Measurements from ENCODE around the gene FXYD6. TPM values are rescaled to one million over a fixed set of nuclear protein-coding genes. Genes with fewer than 3 reads are reported as not detected.

FXYD6 gene
- total RNA-seq, 2 experiments from 2014 or later: 0.31 TPM; not detected in 1

DNA sequence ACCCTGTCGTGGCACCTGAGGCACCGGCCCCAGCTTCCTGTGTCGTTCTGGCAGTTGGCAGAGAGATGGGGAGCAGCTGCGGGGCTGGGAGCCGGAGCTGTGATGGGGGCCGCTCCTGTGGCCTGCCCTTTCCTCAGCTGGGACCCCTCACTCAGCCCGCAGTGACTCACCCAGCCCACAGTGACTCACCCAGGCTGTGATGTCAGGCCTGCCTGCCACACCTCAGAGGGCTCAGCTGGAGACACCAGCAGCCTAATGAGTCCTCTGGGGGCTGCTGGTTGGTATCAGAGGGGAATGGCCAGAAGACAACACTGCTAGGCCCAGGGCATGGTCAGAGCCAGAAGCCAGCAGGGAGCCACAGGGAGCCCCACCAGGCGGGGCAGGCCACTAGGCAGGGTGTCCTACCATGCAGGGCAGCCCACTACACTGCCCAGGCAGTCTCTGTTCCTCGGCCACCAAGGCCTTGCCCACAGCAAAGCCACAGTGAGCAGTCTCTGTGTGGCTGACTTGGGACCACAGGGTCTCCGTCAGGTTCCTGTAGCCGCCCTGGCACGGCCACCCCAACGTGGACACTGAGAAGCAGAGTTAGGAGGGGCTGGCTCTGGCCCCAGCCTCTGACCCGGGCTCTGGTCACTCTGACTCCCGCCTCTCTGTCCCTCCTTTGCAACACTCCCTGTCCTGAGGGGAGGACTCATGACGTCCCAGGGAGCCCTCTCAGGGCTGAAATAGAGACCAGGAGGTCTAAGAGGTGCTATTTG lies 47.7 kb downstream of the FXYD6 start:
- Mint-ChIP-seq H3K4me3 (peak overlapping the region; percentile 73), H3K9me3 (no peaks in the 10 kb centered on the region), H3K27ac (peak overlapping the region; percentile 94), H3K4me1 (peaks cover 58% of the 10 kb centered on the region), H3K36me3 (no peaks in the 10 kb centered on the region), H3K27me3 (no peaks in the 10 kb centered on the region)
- POLR2A ChIA-PET: interaction anchor here (0.8 to 2.0 kb wide), 8 partner anchors 11 to 223 kb away, joined by 3 to 10 read pairs (median 5); partner anchors contain the start of gene IL10RA
- peak; percentile 84 for DNase-seq
- peak; percentile 93 for ATAC-seq (ENCODE audit: low read depth)

DNA sequence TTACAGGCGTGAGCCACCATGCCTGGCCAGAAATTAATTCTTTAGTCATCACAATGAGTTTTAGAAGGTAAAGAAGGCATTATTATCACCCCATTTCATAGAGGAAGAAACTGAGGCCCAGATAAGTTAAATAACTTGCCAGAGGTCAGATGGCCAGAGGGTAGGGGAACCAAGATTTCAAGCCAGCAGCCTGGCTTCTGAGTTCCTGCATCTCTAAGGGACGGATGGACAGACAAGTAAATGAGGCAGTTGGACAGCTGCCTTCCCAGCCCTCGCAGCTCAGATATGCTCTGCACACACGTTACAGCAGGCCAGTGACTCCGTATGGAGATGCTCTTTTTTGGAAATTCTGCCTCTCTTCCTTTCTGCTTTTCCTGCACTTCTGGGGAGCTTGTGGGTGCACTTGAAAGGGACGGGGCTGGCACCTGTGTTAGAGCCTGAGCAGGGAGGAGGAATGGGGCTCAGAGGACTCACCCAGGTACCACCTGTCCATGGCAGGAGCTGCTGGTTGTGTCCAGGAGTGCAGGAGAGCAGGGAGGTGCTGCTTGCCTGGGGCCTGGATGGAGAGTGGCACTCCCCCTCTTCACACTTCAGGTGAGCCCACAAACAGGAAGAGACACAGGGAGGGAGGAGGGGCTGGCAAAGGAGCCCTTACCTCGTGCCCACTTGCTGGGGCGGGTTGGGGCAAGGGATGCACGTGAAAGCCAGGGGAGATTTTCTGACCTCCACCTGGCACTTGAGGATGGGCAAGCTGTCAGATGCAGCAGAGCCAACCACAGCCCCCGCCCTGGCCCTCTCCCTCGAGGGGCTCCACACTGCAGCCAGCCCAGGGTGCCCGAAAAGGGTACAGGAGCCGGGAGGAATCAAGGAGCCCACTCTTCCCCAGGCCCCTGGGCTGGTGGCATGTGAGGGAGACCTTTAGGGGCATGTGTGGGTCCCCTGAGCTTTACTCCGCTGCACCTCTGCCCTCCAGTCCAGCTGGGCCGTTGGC lies 48.6 kb downstream of the FXYD6 start:
- H3K36me3 Mint-ChIP-seq: no peaks in the 10 kb centered on the region
- POLR2A ChIA-PET: interaction anchor here (0.8 to 2.0 kb wide), 8 partner anchors 10 to 224 kb away, joined by 3 to 10 read pairs (median 5); partner anchors contain the start of gene IL10RA
- H3K27ac Mint-ChIP-seq: peak overlapping the region; percentile 94
- H3K4me3 Mint-ChIP-seq: peak overlapping the region; percentile 73
- no peaks in the 10 kb centered on the region for H3K27me3 Mint-ChIP-seq
- ATAC-seq (ENCODE audit: low read depth): peak; percentile 1
- H3K9me3 Mint-ChIP-seq: no peaks in the 10 kb centered on the region
- peaks cover 65% of the 10 kb centered on the region for H3K4me1 Mint-ChIP-seq
- DNase-seq: peak; percentile 58

DNA sequence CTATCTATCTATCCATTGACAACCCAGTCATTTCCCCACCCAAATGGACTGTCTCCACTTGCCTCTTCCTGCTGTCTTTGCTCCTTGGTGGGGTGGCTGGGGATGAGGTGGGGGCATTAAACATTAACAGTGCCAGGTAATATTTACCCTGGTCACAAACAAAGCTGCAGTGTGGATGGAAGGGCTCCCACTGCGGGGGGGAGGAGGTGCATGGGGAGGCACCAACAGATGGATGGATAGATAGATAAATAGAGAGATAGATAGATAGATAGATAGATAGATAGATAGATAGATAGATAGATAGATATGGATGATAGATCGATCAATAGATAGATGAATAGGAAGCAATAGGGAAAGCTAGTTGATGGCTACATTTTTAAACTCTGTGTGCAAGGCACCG lies 49.6 kb downstream of the FXYD6 start:
- H3K27ac Mint-ChIP-seq: no peak overlapping the region

DNA sequence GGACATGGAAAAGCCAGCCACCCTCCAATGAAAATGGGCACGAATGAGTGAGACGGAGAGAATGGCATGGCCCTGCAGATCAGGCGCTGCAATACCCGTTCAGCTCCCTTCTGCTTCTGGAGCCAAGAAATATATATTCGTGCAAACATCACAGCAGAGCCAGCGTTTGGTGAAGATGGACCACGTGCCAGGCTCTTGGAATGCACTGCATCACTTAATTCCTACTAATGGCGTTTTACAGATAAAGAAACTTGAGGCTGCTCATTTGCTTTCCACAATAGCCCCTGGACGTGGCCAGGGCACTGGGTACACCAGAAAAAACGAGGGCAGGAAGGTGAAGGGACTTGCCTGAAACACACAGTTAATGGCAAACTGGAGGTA lies 50.3 kb downstream of the FXYD6 start:
- Mint-ChIP-seq H3K36me3 (no peaks in the 10 kb centered on the region), H3K27me3 (no peaks in the 10 kb centered on the region), H3K4me3 (no peak overlapping the region), H3K9me3 (no peaks in the 10 kb centered on the region), H3K4me1 (peaks cover 65% of the 10 kb centered on the region), H3K27ac (peak overlapping the region; percentile 61)
- POLR2A ChIA-PET: interaction anchor here (1.0 kb wide), 1 partner anchor 11 kb away, joined by 3 read pairs; no protein-coding TSS in a partner anchor
- DNase-seq (no peak), ATAC-seq (ENCODE audit: low read depth) (no peak)

More for the DNA sequence above, 49.6 kb downstream of the FXYD6 start:
- H3K4me3 Mint-ChIP-seq: peak overlapping the region; percentile 1
- no peak for ATAC-seq (ENCODE audit: low read depth)
- POLR2A ChIA-PET: interaction anchor here (1.0 kb wide), 1 partner anchor 11 kb away, joined by 3 read pairs; no protein-coding TSS in a partner anchor
- H3K9me3 Mint-ChIP-seq: no peaks in the 10 kb centered on the region
- H3K27me3 Mint-ChIP-seq: no peaks in the 10 kb centered on the region
- peaks cover 66% of the 10 kb centered on the region for H3K4me1 Mint-ChIP-seq
- no peaks in the 10 kb centered on the region for H3K36me3 Mint-ChIP-seq
- no peak for DNase-seq

DNA sequence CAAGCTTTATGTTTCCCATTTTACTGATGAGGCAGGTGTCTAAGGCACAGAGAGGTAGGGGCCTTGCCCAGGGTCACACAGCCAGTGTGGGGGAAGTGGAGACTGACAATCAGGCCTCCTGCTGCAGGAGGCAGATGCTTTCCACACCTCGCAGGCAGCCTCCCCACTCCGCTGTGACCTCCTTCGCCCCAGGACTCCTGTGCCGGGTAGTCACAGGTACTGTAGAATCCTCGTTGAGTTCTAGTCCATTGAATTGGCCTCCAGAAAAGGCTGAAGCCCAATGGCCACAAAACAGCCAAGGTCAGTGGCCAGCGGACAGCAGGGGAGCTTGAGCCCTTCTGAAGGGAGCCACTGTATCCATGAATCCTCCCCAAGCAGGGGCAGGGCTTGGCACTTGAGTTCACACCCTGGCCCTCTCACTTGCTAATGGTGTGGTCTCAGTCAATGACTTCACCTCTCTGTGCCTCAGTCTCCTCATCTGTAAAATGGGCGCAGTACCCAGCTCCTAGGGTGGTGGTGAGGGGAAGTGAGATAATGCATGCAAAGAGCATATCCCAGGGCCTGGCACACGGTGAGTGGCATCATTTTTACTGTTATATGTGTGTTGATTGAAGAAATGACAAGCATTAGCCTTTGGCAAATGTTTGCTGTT lies 50.8 kb downstream of the FXYD6 start:
- Mint-ChIP-seq H3K27ac (peak overlapping the region; percentile 88), H3K27me3 (no peaks in the 10 kb centered on the region), H3K4me3 (no peak overlapping the region), H3K9me3 (no peaks in the 10 kb centered on the region), H3K36me3 (no peaks in the 10 kb centered on the region), H3K4me1 (peaks cover 60% of the 10 kb centered on the region)
- ATAC-seq (ENCODE audit: low read depth) (no peak), DNase-seq (no peak)
- POLR2A ChIA-PET: interaction anchor here (1.0 to 3.6 kb wide), 8 partner anchors 8 to 177 kb away, joined by 3 to 32 read pairs (median 7); partner anchors contain the start of gene IL10RA

DNA sequence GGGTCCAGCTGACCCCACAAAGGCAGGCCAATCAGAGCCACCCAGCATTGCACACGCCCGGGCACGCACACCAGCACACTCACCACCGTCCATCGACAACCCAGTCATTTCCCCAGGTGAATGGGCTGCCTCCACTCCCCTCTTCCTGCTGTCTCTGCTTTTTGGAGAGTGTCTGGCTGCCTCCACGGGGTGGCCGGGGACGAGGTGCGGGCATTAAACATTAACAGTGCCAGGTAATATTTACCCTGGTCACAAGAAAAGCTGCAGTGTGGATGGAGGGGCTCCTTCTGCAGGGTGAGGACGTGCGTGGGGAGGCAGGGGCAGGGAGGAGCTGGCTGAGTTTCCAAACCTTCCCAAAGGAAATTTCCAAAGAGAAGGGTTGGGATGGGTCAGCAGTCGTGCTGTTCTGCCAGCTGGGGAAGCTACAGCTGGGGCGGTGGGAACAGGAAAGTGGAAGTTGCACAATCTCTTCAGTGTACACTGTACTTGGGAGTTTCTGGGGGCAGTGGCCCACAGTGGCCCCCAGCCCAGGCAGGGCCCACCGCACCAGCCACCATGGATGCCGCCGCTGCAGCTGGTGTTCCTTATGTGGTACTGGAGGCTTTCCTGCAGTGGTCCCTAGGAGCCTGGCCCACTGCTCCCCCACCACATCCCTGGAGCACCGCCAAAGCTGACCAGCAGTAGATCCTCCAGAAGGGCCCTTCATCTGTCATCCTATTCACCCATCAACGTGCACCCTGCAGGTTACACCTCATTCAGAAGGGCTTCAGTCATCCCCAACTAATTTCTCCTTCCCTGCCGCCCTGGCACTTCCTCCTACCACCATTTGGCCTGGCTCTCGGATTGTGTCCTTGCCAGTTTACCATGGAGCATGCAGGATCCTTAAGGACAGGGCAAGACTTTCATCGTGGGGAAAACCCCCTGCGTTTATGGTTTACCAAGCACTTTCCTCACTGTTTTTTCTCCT lies 51.6 kb downstream of the FXYD6 start, which contains the start of gene FXYD2:
Gene FXYD2, minus strand, starts transcription at position 174 of the 967 bp plus-strand sequence. Its CDS starts 66 bp downstream, at position 108.
- peak within 1 kb of the TSS; percentile 59 for H3K4me3 Mint-ChIP-seq
- ATAC-seq (ENCODE audit: low read depth): no peak

DNA sequence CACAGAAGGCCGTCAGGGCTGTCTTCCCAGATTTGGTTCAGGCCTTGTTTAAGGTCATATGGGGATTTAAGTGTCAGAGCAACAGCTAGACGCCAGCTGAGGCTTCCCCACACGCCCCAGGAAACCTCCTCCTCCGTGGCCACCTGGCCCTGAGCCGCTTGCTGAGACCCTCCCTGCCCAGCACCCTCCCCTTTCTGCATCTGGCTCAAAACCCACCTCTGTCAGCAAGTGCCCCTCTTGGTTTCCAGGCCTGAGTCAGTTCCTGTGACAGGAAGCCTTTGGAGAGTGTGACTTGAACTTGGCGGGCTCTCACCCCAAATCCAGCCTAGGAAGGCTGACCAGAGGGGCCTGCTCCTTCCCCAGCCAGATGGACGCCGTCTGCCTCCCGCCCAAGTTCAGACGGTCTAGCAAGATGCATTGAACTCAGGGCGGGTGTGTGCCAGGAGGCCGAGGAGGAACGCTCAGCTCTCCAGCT lies 52.5 kb downstream of the FXYD6 start:
- peak overlapping the region; percentile 88 for H3K27ac Mint-ChIP-seq
- ATAC-seq (ENCODE audit: low read depth) (peak; percentile 2), DNase-seq (peak; percentile 65)
- H3K4me3 Mint-ChIP-seq: peak overlapping the region; percentile 59
- H3K36me3 Mint-ChIP-seq: no peaks in the 10 kb centered on the region
- H3K9me3 Mint-ChIP-seq: no peaks in the 10 kb centered on the region
- H3K27me3 Mint-ChIP-seq: no peaks in the 10 kb centered on the region
- POLR2A ChIA-PET: interaction anchor here (0.7 to 3.6 kb wide), 18 partner anchors 8 to 529 kb away, joined by 3 to 32 read pairs (median 4); partner anchors contain the start of gene IL10RA
- H3K4me1 Mint-ChIP-seq: peaks cover 52% of the 10 kb centered on the region

More for the DNA sequence above, 51.6 kb downstream of the FXYD6 start, which contains the start of gene FXYD2:
- DNase-seq: no peak
- H3K36me3 Mint-ChIP-seq: no peaks in the 10 kb centered on the region
- H3K27me3 Mint-ChIP-seq: no peaks in the 10 kb centered on the region
- H3K9me3 Mint-ChIP-seq: no peaks in the 10 kb centered on the region
- H3K4me1 Mint-ChIP-seq: peaks cover 54% of the 10 kb centered on the region
- POLR2A ChIA-PET: interaction anchor here (0.7 to 3.6 kb wide), 11 partner anchors 9 to 227 kb away, joined by 3 to 32 read pairs (median 10); partner anchors contain the start of gene IL10RA
- H3K27ac Mint-ChIP-seq: peak within 1 kb of the TSS; percentile 88

DNA sequence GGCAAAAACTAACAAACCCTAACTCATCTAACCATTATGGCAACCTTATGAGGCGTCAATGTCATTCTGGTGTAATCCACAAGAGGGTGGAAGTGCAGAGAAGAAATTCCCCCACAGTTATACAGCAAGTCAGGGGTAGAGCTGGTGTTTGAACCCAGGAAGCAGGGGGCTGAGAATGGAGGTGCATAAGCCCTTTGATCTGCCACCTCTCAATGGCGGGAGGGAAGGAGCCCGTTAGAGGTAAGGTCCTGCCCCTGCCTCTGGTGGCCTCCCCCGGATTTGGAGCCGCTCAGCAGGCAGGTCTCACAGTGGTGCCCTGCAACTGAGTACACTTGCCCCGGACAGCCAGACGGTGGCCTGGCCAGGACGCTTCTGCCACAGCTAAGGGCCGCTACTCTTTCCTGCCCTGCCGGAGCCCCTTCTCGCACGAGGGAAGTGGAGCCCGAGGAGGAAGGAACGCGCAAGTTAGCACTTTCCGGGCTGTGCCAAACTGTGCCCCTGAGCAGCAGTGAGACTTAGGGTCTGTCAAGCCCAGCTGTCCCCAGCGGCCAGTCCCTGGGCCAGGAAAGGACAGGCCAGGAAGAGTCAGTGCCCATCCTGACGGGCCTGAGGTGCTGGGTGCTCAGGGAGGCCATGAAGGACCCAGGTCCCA lies 53.0 kb downstream of the FXYD6 start:
- Mint-ChIP-seq H3K4me1 (peaks cover 50% of the 10 kb centered on the region), H3K9me3 (no peaks in the 10 kb centered on the region), H3K27ac (peak overlapping the region; percentile 88), H3K4me3 (peak overlapping the region; percentile 59), H3K27me3 (no peaks in the 10 kb centered on the region), H3K36me3 (no peaks in the 10 kb centered on the region)
- DNase-seq: peak; percentile 69
- POLR2A ChIA-PET: interaction anchor here (0.7 to 3.6 kb wide), 19 partner anchors 14 to 530 kb away, joined by 3 to 32 read pairs (median 4); partner anchors contain the start of gene IL10RA
- peak; percentile 81 for ATAC-seq (ENCODE audit: low read depth)

DNA sequence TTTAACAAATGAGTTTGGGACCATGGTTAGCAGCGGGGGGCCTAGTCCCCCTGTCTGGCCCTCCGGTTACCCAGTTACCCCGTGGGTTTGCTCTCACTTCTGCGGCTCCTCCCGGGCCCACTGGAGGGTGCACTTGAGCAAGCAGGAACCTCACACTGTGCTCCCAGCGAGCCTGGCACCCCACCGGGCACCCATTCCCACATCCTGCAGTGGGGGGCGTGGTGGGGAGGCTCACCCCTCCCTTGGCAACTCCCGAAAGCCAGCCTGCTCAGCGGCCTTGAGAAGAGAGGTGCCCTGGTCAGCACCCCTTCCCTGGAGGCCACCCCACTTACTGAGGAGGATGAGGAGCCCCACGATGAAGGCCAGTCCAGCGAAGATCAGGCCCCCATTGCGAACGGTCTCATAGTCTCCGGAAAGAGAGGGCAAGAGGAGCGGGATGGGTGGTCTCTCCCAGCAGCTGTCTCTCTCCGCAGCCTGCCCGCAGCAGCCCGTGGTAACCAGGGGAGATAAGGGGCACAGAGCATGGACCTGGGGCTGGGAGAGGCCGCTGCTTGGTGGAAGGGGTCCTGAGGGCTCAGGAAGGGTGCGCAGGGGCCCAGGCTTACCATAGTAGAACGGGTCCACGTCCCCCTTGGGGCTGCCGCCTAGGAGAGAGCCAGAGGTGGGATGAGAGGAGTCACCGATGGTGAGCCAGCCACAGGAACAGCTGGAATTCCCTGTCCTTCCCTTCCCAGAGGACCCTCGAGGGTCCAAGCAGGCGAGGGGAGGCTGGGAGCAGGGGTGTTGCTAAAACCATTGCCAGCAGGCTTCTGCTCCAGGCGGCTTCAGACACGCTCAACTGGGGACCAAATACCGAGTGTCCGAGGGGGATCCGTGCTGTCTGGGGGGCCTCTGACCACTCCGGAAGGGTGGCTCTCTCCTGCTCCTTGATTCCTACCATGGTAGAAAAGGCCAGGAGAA lies 54.1 kb downstream of the FXYD6 start:
- H3K4me1 Mint-ChIP-seq: peaks cover 53% of the 10 kb centered on the region
- no peaks in the 10 kb centered on the region for H3K36me3 Mint-ChIP-seq
- H3K27ac Mint-ChIP-seq: peak overlapping the region; percentile 88
- DNase-seq (peak; percentile 76), ATAC-seq (ENCODE audit: low read depth) (peak; percentile 25)
- no peaks in the 10 kb centered on the region for H3K9me3 Mint-ChIP-seq
- peak overlapping the region; percentile 59 for H3K4me3 Mint-ChIP-seq
- no peaks in the 10 kb centered on the region for H3K27me3 Mint-ChIP-seq
- POLR2A ChIA-PET: interaction anchor here (0.5 to 3.6 kb wide), 12 partner anchors 13 to 233 kb away, joined by 3 to 32 read pairs (median 7); partner anchors contain the start of gene IL10RA

DNA sequence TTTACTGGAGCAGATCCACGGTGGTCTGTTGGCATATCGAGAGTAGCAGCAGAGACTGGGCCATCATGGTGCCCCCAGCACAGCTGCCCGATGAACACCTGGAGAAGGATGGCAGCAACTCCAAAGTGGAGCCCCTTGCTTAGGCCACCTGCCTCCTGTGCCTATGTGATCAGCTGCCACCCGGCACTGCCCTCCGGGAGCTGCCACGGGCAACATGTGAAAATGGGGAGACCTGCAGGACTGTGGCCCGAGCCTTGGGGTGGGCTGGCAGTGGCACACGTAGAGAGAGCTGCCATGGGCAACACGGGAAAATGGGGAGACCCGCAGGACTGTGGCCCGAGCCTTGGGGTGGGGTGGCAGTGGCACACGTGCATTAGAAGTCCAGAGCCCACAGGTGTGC lies 55.0 kb downstream of the FXYD6 start:
- Mint-ChIP-seq H3K4me3 (no peak overlapping the region), H3K27ac (no peak overlapping the region), H3K9me3 (no peaks in the 10 kb centered on the region), H3K27me3 (no peaks in the 10 kb centered on the region), H3K4me1 (peaks cover 52% of the 10 kb centered on the region), H3K36me3 (no peaks in the 10 kb centered on the region)
- POLR2A ChIA-PET: no interaction called here
- DNase-seq (peak; percentile 37), ATAC-seq (ENCODE audit: low read depth) (no peak)

Data from activated naive CD8-positive, alpha-beta T cell treated with anti-CD3 and anti-CD28 coated beads, Interleukin-2, amount 10 ng/mL, durations not matched to agents 7 days and 5 days (primary cell).